HCT116 (cell line): ENCODE results near the gene PRPS1.

Source experiments
- CTCF ChIP-seq, 3 experiments: fragments of 200-600 bp in 1 of 3; sonication (generic) in 1 of 3; IDR thresholded peaks in 2 of 3; conservative IDR thresholded peaks in 1 of 3; 2 replicates each; pipeline ENCODE4 v1.5.1; 2012 to 2017; ENCODE audit warnings: low read depth in 2 of 3, low read length in 2 of 3, antibody characterized with exemption in 1 of 3, borderline replicate concordance in 1 of 3, control low read depth in 1 of 3, mild to moderate bottlenecking in 1 of 3, mixed read lengths in 1 of 3, mixed run types in 1 of 3, moderate library complexity in 1 of 3; ENCODE audit not compliant: insufficient read depth in 1 of 3
- POLR2A ChIP-seq: IDR thresholded peaks from 2 replicates; pipeline ENCODE4 v1.7.0; 2011; ENCODE audit warnings: borderline replicate concordance; ENCODE audit not compliant: insufficient read depth, insufficient read length; ENCODE audit errors: extremely low read depth
- RAD21 ChIP-seq: IDR thresholded peaks from 2 replicates; pipeline ENCODE4 v1.6.1; 2012; ENCODE audit warnings: low read depth, mild to moderate bottlenecking
- REST ChIP-seq: IDR thresholded peaks from 2 replicates; pipeline ENCODE4 v1.6.1; 2012; ENCODE audit warnings: low read depth

GRCh38 chrX:107673933-107674479, 45.7 kb downstream of the PRPS1 start:
- TF ChIP-seq REST = no peak
- TF ChIP-seq RAD21 = no peak
- no peak for TF ChIP-seq POLR2A
- TF ChIP-seq CTCF (IDR thresholded peaks at IDR 0.05 in 2 of 3, conservative IDR thresholded peaks at IDR 0.05 in 1 of 3; ENCODE audit: borderline replicate concordance in 1 of 3, insufficient read depth in 1 of 3, low read depth in 2 of 3, low read length in 2 of 3) = no peak
